ENCODE results near the gene PSMD13.
"Not testable (repeated sequence)": the region's sequence is repeated elsewhere in the genome, so short reads cannot be mapped to it uniquely, and the experiment has no call there.

Gene PSMD13

DNA sequence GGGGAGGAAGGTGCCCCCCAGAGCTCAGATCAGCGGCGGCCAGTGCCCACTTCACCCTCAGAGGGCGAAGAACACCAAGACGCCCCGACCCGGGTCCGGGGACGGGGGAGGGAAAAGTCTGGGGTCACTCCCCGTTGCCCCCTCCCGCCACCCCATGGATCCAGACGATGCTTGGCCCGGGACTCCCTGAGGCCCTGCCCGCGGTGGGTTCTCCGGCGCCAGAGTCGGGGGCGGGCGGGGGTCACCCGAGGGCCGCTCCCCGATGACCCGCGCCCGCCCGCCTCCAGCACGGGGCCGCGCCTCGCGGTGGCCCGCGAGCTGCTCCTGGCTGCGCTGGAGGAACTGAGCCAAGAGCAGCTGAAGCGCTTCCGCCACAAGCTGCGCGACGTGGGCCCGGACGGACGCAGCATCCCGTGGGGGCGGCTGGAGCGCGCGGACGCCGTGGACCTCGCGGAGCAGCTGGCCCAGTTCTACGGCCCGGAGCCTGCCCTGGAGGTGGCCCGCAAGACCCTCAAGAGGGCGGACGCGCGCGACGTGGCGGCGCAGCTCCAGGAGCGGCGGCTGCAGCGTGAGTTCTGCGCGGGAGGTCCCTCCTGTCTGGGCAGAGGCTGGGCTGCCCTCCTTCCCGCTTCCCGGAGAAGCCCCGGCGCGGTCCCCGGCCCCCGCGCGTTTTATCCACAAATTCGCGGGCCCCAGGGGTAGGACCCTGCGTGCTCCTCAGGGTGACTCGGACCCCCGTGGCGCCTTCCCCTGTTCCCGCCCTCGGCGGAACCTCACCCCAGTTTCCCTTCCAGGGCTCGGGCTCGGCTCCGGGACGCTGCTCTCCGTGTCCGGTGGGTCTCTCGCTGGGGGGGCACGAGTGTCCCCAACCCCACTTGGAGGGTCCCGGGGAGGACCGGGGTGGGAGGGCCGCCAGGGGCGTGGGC, 42.5 kb downstream of the PSMD13 start:
- no peak for DNase-seq

- DNase-seq: no peak
Observed at GRCh38 chr11:279966-280705, 43.4 kb downstream of the PSMD13 start.

DNA sequence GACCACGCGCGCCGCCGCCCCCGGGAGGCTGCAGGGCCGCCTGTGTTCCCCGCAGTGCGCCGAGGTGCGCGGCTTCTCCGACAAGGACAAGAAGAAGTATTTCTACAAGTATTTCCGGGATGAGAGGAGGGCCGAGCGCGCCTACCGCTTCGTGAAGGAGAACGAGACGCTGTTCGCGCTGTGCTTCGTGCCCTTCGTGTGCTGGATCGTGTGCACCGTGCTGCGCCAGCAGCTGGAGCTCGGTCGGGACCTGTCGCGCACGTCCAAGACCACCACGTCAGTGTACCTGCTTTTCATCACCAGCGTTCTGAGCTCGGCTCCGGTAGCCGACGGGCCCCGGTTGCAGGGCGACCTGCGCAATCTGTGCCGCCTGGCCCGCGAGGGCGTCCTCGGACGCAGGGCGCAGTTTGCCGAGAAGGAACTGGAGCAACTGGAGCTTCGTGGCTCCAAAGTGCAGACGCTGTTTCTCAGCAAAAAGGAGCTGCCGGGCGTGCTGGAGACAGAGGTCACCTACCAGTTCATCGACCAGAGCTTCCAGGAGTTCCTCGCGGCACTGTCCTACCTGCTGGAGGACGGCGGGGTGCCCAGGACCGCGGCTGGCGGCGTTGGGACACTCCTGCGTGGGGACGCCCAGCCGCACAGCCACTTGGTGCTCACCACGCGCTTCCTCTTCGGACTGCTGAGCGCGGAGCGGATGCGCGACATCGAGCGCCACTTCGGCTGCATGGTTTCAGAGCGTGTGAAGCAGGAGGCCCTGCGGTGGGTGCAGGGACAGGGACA, 44.1 kb downstream of the PSMD13 start:
- DNase-seq: no peak

DNA sequence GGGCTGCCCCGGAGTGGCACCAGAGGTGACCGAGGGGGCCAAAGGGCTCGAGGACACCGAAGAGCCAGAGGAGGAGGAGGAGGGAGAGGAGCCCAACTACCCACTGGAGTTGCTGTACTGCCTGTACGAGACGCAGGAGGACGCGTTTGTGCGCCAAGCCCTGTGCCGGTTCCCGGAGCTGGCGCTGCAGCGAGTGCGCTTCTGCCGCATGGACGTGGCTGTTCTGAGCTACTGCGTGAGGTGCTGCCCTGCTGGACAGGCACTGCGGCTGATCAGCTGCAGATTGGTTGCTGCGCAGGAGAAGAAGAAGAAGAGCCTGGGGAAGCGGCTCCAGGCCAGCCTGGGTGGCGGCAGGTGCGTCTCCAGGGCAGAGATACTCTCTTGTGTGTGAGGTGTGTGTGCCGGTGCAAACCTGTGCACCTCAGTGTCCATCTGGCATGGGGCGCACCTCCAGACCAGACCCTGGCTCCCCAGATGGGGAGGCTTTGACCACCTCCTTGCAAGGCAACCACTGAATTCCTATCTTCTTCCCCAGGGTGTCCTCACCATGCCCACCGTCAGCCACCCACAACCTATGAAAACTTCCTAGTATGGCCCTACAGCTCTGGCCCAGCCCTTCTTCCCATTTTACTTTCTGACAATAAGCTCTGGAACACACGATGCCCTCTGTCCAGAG, 44.8 kb downstream of the PSMD13 start:
- DNase-seq: no peak

GRCh38 chr11:282171-282570, 45.4 kb downstream of the PSMD13 start:
- no peak for DNase-seq

- DNase-seq: no peak
Observed at GRCh38 chr11:282630-283360, 46.0 kb downstream of the PSMD13 start.

GRCh38 chr11:283405-284104, 46.8 kb downstream of the PSMD13 start:
- DNase-seq: no peak

GRCh38 chr11:284105-285020, 47.6 kb downstream of the PSMD13 start:
- DNase-seq: no peak

GRCh38 chr11:285021-285893, 48.5 kb downstream of the PSMD13 start:
- DNase-seq: no peak

GRCh38 chr11:285894-286220, 49.1 kb downstream of the PSMD13 start:
- no peak for DNase-seq

GRCh38 chr11:286977-287820, 50.4 kb downstream of the PSMD13 start:
- not testable (repeated sequence) for DNase-seq

GRCh38 chr11:287821-288477, 51.2 kb downstream of the PSMD13 start:
- no peak for DNase-seq

DNA sequence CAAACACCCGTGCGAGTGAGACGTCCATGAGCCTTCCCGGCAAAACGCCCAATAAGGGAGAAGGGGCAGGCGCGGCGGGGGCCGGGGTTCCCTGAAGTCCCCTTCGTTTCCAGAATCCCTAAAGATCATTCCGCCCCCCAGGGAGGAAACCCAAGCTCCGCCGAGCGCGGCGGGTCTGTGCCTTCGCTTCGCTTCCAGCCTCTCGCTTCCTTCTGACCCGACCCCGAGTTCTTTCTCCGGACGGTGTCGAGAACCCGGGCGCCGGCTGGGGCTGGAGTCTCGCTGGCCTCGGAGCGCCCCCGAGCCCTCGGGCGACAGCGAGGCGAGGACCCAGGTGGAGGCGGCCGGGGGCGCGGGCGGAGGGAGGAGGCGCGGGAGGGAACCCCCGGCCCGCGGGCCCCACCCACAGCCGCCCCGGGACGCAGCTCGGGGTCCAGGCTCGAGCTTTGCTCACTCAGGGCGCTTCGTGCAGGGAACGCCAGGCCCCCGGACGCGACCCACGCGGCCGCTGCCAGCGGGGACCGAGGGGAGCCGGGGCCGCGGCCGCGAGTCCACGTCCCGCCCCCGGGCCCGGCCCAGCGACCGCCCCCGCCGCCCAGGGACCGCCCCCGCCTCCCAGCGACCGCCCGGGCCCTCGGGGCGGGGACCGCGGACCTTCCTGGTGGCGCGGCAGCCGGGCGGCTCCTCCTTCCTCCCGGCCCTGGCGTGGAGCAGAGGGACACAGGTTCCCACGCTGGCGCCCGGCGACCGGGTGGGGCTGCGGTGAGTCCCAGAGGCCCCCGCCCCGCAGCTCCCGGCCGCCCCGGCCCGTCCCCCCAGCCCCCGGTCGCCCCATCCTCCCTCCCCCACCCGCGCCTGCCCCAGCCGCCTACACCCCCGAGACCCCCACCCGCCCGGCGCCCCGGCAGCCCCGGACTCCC, 52.0 kb downstream of the PSMD13 start, which contains the start of gene PGGHG:
PGGHG (plus strand) TSS at position 649 of the 920 bp plus-strand sequence. CDS start 691 bp downstream, outside the sequence.
- DNase-seq: no peak

DNA sequence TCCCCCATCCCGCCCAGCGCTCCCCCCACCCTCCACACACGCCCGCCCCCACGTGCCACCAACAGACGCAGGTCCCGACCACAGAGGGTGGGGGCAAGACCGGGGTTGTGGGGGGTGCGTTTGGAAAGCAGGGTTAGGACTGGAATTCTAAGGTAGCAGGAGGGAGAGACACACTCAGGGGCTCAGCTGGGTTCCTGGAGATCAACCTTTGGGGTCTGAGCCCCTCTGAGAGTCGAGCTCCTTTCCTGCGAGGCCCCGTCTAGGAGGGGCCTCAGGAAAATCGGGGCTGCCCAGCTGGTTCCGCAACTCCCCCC, 52.6 kb downstream of the PSMD13 start:
- DNase-seq: no peak

GRCh38 chr11:289712-290620, 53.2 kb downstream of the PSMD13 start:
- DNase-seq: no peak
